AG04450 (cell line): ENCODE measurements around the gene LHFPL2. TPM values are rescaled to one million over a fixed set of nuclear protein-coding genes. Genes with fewer than 3 reads are reported as not detected.

Experiments
- CTCF ChIA-PET: fragments of 300-600, 350-600 bp; formaldehyde crosslinking; extraction: SDS; loops from one replicate; lab custom pipeline; 2022; ENCODE audit warnings: antibody characterized with exemption, inconsistent platforms; lab: Charles Lee
- POLR2A ChIA-PET: fragments of 350-600 bp; formaldehyde crosslinking; extraction: SDS; loops from one replicate; lab custom pipeline; 2021; ENCODE audit warnings: antibody characterized with exemption, inconsistent platforms; lab: Yijun Ruan, JAX
- DNase-seq: peaks from one replicate; pipeline ENCODE4 v3.0.0-alpha.2; 2011; ENCODE audit warnings: low read depth, low spot score
- H3K27ac ChIP-seq: one replicate; pipeline ENCODE4 v1.5.1; 2012; ENCODE audit warnings: low read depth, low read length, control low read depth
- H3K27me3 ChIP-seq: one replicate; pipeline ENCODE4 v1.6.0; 2012; ENCODE audit warnings: low read length; ENCODE audit not compliant: control insufficient read depth, insufficient read depth
- H3K4me3 ChIP-seq: 2 replicates; pipeline ENCODE4 v1.5.1; 2011; ENCODE audit warnings: mild to moderate bottlenecking, low read depth, low read length, control low read depth
- H3K9me3 ChIP-seq: 2 replicates; pipeline ENCODE4 v1.5.1; 2012; ENCODE audit warnings: low read length; ENCODE audit not compliant: control insufficient read depth, insufficient read depth
- polyA plus RNA-seq: library from polyadenylated mRNA; depleted of rRNA; stranded (reverse); fragments of >200 nt; gene quantifications from 2 replicates; pipeline ENCODE4 v1.2.3, GENCODE V29; 2011
- TF ChIP-seq, protein P1 (sequence below): IDR thresholded peaks from 2 replicates; pipeline ENCODE4 v1.5.1; 2011; ENCODE audit warnings: low read depth, low read length, control low read depth, inconsistent platforms

LHFPL2 gene
- polyA plus RNA-seq, 1 experiment: 20.1 TPM

DNA sequence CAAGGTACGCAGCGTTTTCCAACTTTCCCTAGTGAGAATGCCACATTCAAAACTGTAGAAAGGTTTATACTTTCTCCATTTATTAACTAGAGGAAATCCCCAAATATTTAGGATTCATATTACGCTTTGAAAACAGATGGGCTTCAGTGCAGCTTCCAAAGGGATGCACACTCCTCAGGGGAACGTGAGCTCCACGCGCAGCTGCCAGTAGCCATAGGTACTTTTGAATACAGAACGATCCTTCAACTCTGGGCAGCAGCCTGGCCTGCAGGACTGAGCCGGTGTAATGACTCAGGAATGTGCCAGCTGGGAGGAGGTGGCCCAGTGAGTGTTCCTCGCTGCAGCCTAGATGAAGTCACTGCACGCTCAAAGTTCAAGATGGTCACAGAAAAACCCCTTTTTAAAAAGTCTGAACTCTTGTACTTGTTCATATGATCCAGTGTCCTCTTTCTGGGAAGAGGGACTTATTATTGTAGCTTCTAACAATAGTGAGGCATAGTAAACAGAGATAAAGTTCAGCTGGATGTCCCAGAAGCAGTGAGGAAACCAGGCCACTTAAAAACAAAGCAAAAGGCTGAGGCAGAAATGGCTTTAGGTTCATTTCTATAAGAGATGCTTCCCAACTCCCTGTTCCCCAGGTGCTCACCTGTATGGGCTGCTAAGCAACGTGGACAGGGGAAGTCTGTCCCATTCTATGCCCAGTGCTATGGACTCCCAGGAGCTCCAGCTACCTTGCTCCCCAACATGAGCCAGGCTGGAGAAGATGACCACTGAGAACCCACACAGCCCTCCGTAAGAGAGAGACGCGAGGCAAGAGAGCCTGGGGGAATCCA is 130.0 kb downstream of the LHFPL2 start:
- Histone ChIP-seq H3K27ac (peak overlapping the region; percentile 96), H3K9me3 (no peaks in the 10 kb centered on the region; the same call in 1 of the 2 replicates), H3K4me3 (no peak overlapping the region), H3K27me3 (no peaks in the 10 kb centered on the region)
- POLR2A ChIA-PET: interaction anchor here (1.0 to 3.4 kb wide), 3 partner anchors 10 to 13 kb away, joined by 3 to 13 read pairs (median 3); no protein-coding TSS in a partner anchor
- CTCF ChIA-PET: interaction anchor here (0.5 kb wide), 1 partner anchor 390 kb away, joined by 8 read pairs; no protein-coding TSS in a partner anchor
- TF ChIP-seq, protein P1, sequence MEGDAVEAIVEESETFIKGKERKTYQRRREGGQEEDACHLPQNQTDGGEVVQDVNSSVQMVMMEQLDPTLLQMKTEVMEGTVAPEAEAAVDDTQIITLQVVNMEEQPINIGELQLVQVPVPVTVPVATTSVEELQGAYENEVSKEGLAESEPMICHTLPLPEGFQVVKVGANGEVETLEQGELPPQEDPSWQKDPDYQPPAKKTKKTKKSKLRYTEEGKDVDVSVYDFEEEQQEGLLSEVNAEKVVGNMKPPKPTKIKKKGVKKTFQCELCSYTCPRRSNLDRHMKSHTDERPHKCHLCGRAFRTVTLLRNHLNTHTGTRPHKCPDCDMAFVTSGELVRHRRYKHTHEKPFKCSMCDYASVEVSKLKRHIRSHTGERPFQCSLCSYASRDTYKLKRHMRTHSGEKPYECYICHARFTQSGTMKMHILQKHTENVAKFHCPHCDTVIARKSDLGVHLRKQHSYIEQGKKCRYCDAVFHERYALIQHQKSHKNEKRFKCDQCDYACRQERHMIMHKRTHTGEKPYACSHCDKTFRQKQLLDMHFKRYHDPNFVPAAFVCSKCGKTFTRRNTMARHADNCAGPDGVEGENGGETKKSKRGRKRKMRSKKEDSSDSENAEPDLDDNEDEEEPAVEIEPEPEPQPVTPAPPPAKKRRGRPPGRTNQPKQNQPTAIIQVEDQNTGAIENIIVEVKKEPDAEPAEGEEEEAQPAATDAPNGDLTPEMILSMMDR: no peak
- DNase-seq: peak; percentile 77

DNA sequence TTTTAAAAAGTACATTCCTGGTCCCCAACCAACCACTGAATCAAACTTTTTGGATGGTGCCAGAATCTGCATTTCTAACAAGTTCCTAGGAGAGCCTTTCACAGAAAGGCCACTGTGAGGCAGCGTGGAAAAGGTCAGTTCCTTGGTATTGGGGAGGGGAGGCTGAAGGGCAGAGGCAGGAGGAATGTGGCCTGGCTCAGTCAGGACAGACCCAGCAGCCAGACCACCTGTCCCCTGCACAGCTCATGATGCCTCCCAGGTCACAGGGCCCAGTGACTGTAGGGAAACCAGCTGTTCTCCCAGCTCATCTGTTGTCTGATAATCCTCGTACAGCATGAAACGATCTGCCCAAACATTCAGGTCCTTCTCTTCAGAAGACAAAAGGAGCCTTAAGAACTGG is 132.9 kb downstream of the LHFPL2 start:
- H3K4me3 ChIP-seq: no peak overlapping the region
- no peak overlapping the region for H3K27ac ChIP-seq
- TF ChIP-seq, protein P1: no peak
- no peaks in the 10 kb centered on the region; the same call in 1 of the 2 replicates for H3K9me3 ChIP-seq
- no peak for DNase-seq
- H3K27me3 ChIP-seq: no peaks in the 10 kb centered on the region
- ChIA-PET CTCF (no interaction called here), POLR2A (no interaction called here)

DNA sequence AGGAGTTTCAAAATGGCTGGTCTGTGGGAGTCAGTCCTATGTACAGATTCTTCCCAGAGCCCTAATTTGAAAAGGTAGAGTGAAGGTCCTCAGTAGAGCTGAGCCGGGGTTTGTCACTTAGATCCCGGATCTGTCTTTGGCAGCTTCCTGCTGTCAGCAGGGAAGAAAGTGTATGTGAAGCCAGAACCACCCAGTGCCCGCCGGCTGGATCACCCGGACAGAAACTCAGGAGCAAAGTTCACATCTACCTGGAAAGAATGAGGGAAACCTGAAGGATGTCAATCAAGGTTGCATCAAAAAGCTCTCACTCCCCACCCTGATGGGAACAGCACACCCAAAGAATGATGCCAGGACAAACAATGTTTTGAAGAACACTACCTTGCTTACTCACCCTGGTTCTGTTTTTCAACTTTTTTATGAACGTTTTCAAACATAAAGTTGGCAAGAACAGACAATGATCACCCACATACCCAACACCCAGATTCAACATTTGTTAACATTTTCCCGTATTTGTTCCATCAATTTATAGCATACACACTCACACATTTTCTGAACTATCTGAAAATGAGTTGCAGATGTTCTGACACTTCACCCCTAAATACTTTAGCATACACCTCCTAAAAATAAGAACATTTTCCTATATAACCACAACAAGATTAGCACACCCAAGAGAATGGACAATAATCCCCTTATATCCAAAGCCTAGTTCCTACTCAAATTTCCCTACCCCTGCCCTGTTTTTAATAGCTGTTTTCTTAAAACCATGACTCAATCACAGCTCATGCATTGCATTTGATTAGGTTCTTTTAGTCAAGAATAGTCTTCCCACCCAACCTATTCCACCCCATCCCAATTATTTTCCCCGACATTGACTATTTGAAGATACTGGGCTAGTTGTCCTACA is 133.9 kb downstream of the LHFPL2 start:
- no peak overlapping the region for H3K4me3 ChIP-seq
- no peak overlapping the region for H3K27ac ChIP-seq
- POLR2A ChIA-PET: no interaction called here
- TF ChIP-seq, protein P1: no peak
- CTCF ChIA-PET: no interaction called here
- H3K27me3 ChIP-seq: no peaks in the 10 kb centered on the region
- H3K9me3 ChIP-seq: no peaks in the 10 kb centered on the region; the same call in 1 of the 2 replicates
- DNase-seq: no peak

- no peaks in the 10 kb centered on the region for H3K27me3 ChIP-seq
- ChIA-PET POLR2A (no interaction called here), CTCF (no interaction called here)
- no peak for DNase-seq
- no peak overlapping the region for H3K4me3 ChIP-seq
- H3K27ac ChIP-seq: no peak overlapping the region
- H3K9me3 ChIP-seq: no peaks in the 10 kb centered on the region; the same call in 1 of the 2 replicates
- TF ChIP-seq, protein P1: no peak
Measured at GRCh38 chr5:78513441-78513840, 135.1 kb downstream of the LHFPL2 start.
